Anterior cingulate cortex (tissue), 58 donors: ENCODE results near the gene KRTAP12-4.
"Not testable (repeated sequence)": the region's sequence is repeated elsewhere in the genome, so short reads cannot be mapped to it uniquely, and the experiment has no call there.

Source experiments
- DNase-seq, 58 donors: peaks; one replicate each; lab custom pipeline; 2025; lab: John Stamatoyannopoulos, UW

KRTAP12-4 gene

GRCh38 chr21:44614961-44615391, 39.5 kb downstream of the KRTAP12-4 start:
- DNase-seq: no peak

GRCh38 chr21:44614161-44614631, 40.3 kb downstream of the KRTAP12-4 start:
- DNase-seq: no peak

GRCh38 chr21:44613386-44614155, 40.9 kb downstream of the KRTAP12-4 start:
- no peak for DNase-seq

- no peak for DNase-seq
These were observed 41.7 kb downstream of the KRTAP12-4 start for GRCh38 chr21:44612669-44613229.

- no peak for DNase-seq
These were observed 42.4 kb downstream of the KRTAP12-4 start, which contains the start of gene KRTAP10-8 for GRCh38 chr21:44612029-44612486. KRTAP10-8 (plus strand) TSS chr21:44612079; CDS start chr21:44612101, 22 bp downstream.

- DNase-seq: no peak
These were observed 42.9 kb downstream of the KRTAP12-4 start for GRCh38 chr21:44611551-44611950.

GRCh38 chr21:44610157-44610843, 44.2 kb downstream of the KRTAP12-4 start:
- not testable (repeated sequence) for DNase-seq

- DNase-seq: no peak
These were observed 45.3 kb downstream of the KRTAP12-4 start for GRCh38 chr21:44609193-44609592.

- DNase-seq: no peak
These were observed 48.0 kb downstream of the KRTAP12-4 start for GRCh38 chr21:44606495-44606894.
